OCI-LY7 (cell line): ENCODE results near the gene CLCA1. TPM values are rescaled to one million over a fixed set of nuclear protein-coding genes. Genes with fewer than 3 reads are reported as not detected.

ENCODE experiments used
- BruUV-seq: library from RNA; stranded (reverse); fragments of 400-500 nt; replicated peaks from 2 replicates; lab custom pipeline; 2021; lab: Mats Ljungman, UMichigan
- CTCF ChIA-PET: fragments of 300-600 bp; sonication (Branson Sonifier 250); formaldehyde crosslinking; loops from one replicate; lab custom pipeline; 2022; ENCODE audit warnings: antibody characterized with exemption; ENCODE audit not compliant: unreplicated experiment; lab: Charles Lee
- POLR2A ChIA-PET: fragments of 300-600 bp; sonication (Branson Sonifier 250); formaldehyde crosslinking; loops from one replicate; lab custom pipeline; 2022; ENCODE audit warnings: antibody characterized with exemption; lab: Charles Lee
- DNase-seq: peaks from one replicate; pipeline ENCODE4 v3.0.0-alpha.2; 2015; ENCODE audit warnings: low spot score
- H2AFZ ChIP-seq: fragments of 200-600 bp; sonication (generic), shearing (Covaris generic); 2 replicates; pipeline ENCODE4 v1.6.1; 2014; ENCODE audit warnings: mild to moderate bottlenecking, antibody characterized with exemption, low read length, moderate library complexity
- H3K27ac ChIP-seq: fragments of 200-600 bp; sonication (generic); 2 replicates; pipeline ENCODE4 v1.5.1; 2014; ENCODE audit warnings: mixed run types, low read depth, mild to moderate bottlenecking, moderate library complexity, low read length, inconsistent platforms; ENCODE audit not compliant: poor library complexity, severe bottlenecking
- H3K36me3 ChIP-seq: fragments of 200-600 bp; sonication (generic); 2 replicates; pipeline ENCODE4 v1.6.1; 2014; ENCODE audit warnings: mild to moderate bottlenecking, antibody characterized with exemption, low read length, moderate library complexity, mixed read lengths; ENCODE audit not compliant: insufficient read depth
- H3K4me1 ChIP-seq: fragments of 200-600 bp; sonication (generic); 2 replicates; pipeline ENCODE4 v1.5.1; 2014; ENCODE audit warnings: mild to moderate bottlenecking, low read length; ENCODE audit not compliant: insufficient read depth, poor library complexity, severe bottlenecking
- H3K4me2 ChIP-seq: fragments of 200-600 bp; sonication (generic); 2 replicates; pipeline ENCODE4 v1.6.1; 2014; ENCODE audit warnings: mild to moderate bottlenecking, low read length
- H3K4me3 ChIP-seq: fragments of 200-600 bp; sonication (generic); 2 replicates; pipeline ENCODE4 v1.5.1; 2014; ENCODE audit warnings: mild to moderate bottlenecking, low read depth, low read length; ENCODE audit not compliant: poor library complexity, severe bottlenecking
- H3K79me2 ChIP-seq: fragments of 200-600 bp; sonication (generic); 2 replicates; pipeline ENCODE4 v1.6.1; 2016; ENCODE audit warnings: low read depth, mild to moderate bottlenecking, low read length, moderate library complexity, mixed read lengths; ENCODE audit not compliant: insufficient read depth
- H3K9me2 ChIP-seq: fragments of 200-600 bp; sonication (generic); 2 replicates; pipeline ENCODE4 v1.6.1; 2016; ENCODE audit warnings: mild to moderate bottlenecking, low read length, mixed read lengths; ENCODE audit not compliant: insufficient read depth
- H3K9me3 ChIP-seq: fragments of 200-600 bp; sonication (generic); 2 replicates; pipeline ENCODE4 v1.6.1; 2014; ENCODE audit warnings: mild to moderate bottlenecking, mixed run types, low read length, mixed read lengths
- H4K20me1 ChIP-seq: fragments of 200-600 bp; sonication (generic); 2 replicates; pipeline ENCODE4 v1.6.1; 2014; ENCODE audit warnings: mild to moderate bottlenecking, antibody characterized with exemption, low read length, moderate library complexity, mixed read lengths; ENCODE audit not compliant: insufficient read depth
- CTCF ChIP-seq: fragments of 200-600 bp; sonication (generic); conservative IDR thresholded peaks from 2 replicates; pipeline ENCODE4 v1.5.1; 2014; ENCODE audit warnings: mild to moderate bottlenecking, antibody characterized with exemption, low read length, moderate library complexity, mixed read lengths
- EZH2phosphoT487 ChIP-seq: fragments of 200-600 bp; sonication (generic); IDR thresholded peaks from 2 replicates; pipeline ENCODE4 v1.6.1; 2018; ENCODE audit warnings: low read depth, borderline replicate concordance, mild to moderate bottlenecking, mixed run types, antibody characterized with exemption, low read length, moderate library complexity, mixed read lengths
- intact Hi-C: fragments of 100-400 bp; cut with micrococcal nuclease; formaldehyde crosslinking; loops from one replicate; pipeline ENCODE4 v1.10.0; 2022; ENCODE audit not compliant: unreplicated experiment
- total RNA-seq, 2 experiments: library from RNA; depleted of rRNA in 1 of 2; stranded (reverse); fragments of >200 nt in 1 of 2; shearing (Covaris generic) in 1 of 2; gene quantifications; 2 replicates each; pipeline ENCODE4 v1.2.3, GENCODE V29; 2014 to 2022

The CLCA1 gene
- total RNA-seq, 2 experiments from 2014 or later: not detected

DNA sequence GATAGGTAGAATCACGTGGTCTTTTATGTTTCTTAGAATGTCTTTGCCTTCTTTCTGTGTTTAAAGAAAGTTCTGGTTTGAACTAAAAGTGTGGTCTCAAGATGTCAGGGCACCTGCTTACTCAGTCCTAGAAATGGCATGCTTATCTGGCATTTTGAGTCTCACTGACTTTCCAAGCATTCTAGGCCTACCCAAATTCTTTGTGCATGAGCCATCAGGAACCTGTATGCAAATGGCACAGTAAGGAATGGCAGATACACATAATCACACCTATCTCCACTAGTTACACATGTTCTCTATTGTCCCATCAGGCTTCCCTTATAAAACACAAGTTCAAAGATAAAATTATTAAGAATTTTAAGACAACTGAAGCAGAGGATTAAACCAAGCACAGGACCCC, 48.6 kb downstream of the CLCA1 start:
- no TSS peak for BruUV-seq
- no peaks in the 10 kb centered on the region for H3K79me2 ChIP-seq
- intact Hi-C loops: loop anchor here (5.0 kb wide), 1 partner anchor 175 kb away; no protein-coding TSS in a partner anchor
- no peak for DNase-seq
- H4K20me1 ChIP-seq: no peaks in the 10 kb centered on the region
- H3K36me3 ChIP-seq: no peaks in the 10 kb centered on the region
- no peak overlapping the region for H2AFZ ChIP-seq
- no peak overlapping the region for H3K27ac ChIP-seq
- POLR2A ChIA-PET: interaction anchor here (1.6 kb wide), 1 partner anchor 8 kb away, joined by 4 read pairs; no protein-coding TSS in a partner anchor
- CTCF ChIA-PET: no interaction called here
- TF ChIP-seq CTCF: no peak
- TF ChIP-seq EZH2phosphoT487: no peak
- H3K9me2 ChIP-seq: no peaks in the 10 kb centered on the region
- H3K9me3 ChIP-seq: no peaks in the 10 kb centered on the region
- no peak overlapping the region for H3K4me2 ChIP-seq
- H3K4me1 ChIP-seq: no peaks in the 10 kb centered on the region
- no peak overlapping the region for H3K4me3 ChIP-seq

DNA sequence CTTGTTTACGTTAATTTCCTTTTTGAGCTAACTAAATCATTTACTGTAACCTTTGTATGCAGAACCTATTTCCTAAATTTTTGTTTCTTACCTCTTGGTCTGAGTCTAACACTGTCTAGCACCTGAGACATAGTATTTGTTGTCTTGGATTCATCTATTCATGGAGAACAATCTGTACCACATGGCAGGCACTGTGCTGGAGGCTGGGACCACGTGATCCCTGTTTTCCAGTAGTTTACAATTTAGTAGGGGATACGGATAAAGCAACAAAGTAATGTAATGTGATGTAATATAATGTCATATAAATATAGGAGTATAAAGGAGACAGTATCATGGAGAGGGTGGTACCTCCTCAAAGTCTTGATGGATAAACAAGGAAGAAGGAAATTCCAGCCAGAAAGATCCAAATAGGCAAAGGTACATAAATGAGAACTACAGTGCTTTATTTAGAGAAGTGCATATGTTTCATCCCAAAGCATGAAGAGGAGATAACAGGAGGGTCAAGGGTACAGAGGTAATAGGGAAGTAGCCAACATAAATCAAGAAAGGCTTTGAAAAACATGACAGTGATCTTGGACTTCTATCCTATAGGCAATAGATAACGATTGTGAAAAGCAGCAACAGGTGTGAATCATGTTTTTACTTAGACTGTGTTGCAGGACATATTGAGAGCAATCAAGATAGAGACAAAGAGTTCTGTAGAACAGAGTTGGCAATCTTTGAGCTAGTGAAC, 52.2 kb downstream of the CLCA1 start:
- H3K27ac ChIP-seq: no peak overlapping the region
- no peak for DNase-seq
- ChIA-PET POLR2A (no interaction called here), CTCF (interaction anchor here (0.5 to 0.6 kb wide), 2 partner anchors 64 to 146 kb away, joined by 5 to 6 read pairs; no protein-coding TSS in a partner anchor)
- no peaks in the 10 kb centered on the region for H3K4me1 ChIP-seq
- intact Hi-C loops: no loop called here
- H3K36me3 ChIP-seq: no peaks in the 10 kb centered on the region
- TF ChIP-seq CTCF (no peak), EZH2phosphoT487 (no peak)
- no peak overlapping the region for H3K4me2 ChIP-seq
- H2AFZ ChIP-seq: no peak overlapping the region
- no peaks in the 10 kb centered on the region for H4K20me1 ChIP-seq
- H3K9me3 ChIP-seq: no peaks in the 10 kb centered on the region
- no TSS peak for BruUV-seq
- H3K9me2 ChIP-seq: no peaks in the 10 kb centered on the region
- H3K4me3 ChIP-seq: no peak overlapping the region
- H3K79me2 ChIP-seq: no peaks in the 10 kb centered on the region

DNA sequence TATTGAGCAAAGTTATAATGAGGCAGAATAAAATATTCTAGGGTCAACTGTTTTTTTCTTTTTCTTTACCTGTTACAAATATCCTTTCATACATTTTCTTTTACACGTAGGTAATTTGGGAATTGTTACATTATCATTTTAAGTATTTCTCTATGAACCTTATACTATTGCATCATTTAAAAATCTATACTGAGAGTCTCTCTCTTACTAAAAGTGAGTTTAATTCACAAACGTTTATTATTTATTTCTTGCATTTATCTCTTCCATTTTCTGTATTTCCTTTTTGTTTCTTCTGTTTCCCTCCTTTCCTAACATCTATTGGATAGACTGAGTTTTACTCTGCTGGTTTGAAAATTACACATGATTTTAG, 52.8 kb downstream of the CLCA1 start:
- TF ChIP-seq CTCF: no peak
- TF ChIP-seq EZH2phosphoT487: no peak
- H3K79me2 ChIP-seq: no peaks in the 10 kb centered on the region
- H3K4me2 ChIP-seq: no peak overlapping the region
- no peak overlapping the region for H2AFZ ChIP-seq
- no peaks in the 10 kb centered on the region for H3K36me3 ChIP-seq
- no TSS peak for BruUV-seq
- no peak overlapping the region for H3K27ac ChIP-seq
- ChIA-PET CTCF (interaction anchor here (0.6 kb wide), 1 partner anchor 147 kb away, joined by 6 read pairs; no protein-coding TSS in a partner anchor), POLR2A (no interaction called here)
- intact Hi-C loops: no loop called here
- H3K9me2 ChIP-seq: no peaks in the 10 kb centered on the region
- H4K20me1 ChIP-seq: no peaks in the 10 kb centered on the region
- DNase-seq: no peak
- no peaks in the 10 kb centered on the region for H3K4me1 ChIP-seq
- H3K4me3 ChIP-seq: no peak overlapping the region
- H3K9me3 ChIP-seq: no peaks in the 10 kb centered on the region
